Dermis blood vessel endothelial cell (primary cell): ENCODE measurements around the gene KRTAP22-2. TPM values are rescaled to one million over a fixed set of nuclear protein-coding genes. Genes with fewer than 3 reads are reported as not detected.

ENCODE experiments used
- DNase-seq: peaks from one replicate; pipeline ENCODE4 v3.0.0; 2010
- total RNA-seq: library from RNA; depleted of rRNA; stranded (reverse); fragments of >200 nt; gene quantifications from 2 replicates; pipeline ENCODE4 v1.2.3, GENCODE V29; 2014

Gene KRTAP22-2
- total RNA-seq, 1 donor from 2014 or later: not detected

- DNase-seq: no peak
Measured at GRCh38 chr21:30561957-30562356, 28.2 kb downstream of the KRTAP22-2 start.

- DNase-seq: no peak
Measured at GRCh38 chr21:30561264-30561895, 28.8 kb downstream of the KRTAP22-2 start, which contains the start of gene KRTAP19-7. Gene KRTAP19-7 (minus strand): TSS chr21:30561314. CDS start chr21:30561289, 25 bp downstream.

GRCh38 chr21:30555095-30555494 lies 35.1 kb downstream of the KRTAP22-2 start:
- no peak for DNase-seq

- no peak for DNase-seq
Measured at GRCh38 chr21:30552782-30553181, 37.4 kb downstream of the KRTAP22-2 start.

GRCh38 chr21:30541764-30542163 lies 48.4 kb downstream of the KRTAP22-2 start, which contains the start of gene KRTAP19-6:
Gene KRTAP19-6 (minus strand): TSS chr21:30541864. CDS start chr21:30541833, 31 bp downstream.
- DNase-seq: no peak

Other genes with a start within 250 kb of the KRTAP22-2 start
- not detected in 2 replicates for gene KRTAP23-1, start 241.8 kb downstream of the KRTAP22-2 start, total RNA-seq
- gene KRTAP13-2, start 218.1 kb downstream of the KRTAP22-2 start, total RNA-seq: not detected in 2 replicates
- not detected in 2 replicates for gene KRTAP13-1, start 194.4 kb downstream of the KRTAP22-2 start, total RNA-seq
- not detected in 2 replicates for gene KRTAP13-3, start 164.5 kb downstream of the KRTAP22-2 start, total RNA-seq
- gene KRTAP13-4, start 160.2 kb downstream of the KRTAP22-2 start, total RNA-seq: not detected in 2 replicates
- gene KRTAP15-1, start 150.1 kb downstream of the KRTAP22-2 start, total RNA-seq: not detected in 2 replicates
- gene KRTAP19-1, start 110.0 kb downstream of the KRTAP22-2 start, total RNA-seq: not detected in 2 replicates
- gene KRTAP19-2, start 103.0 kb downstream of the KRTAP22-2 start, total RNA-seq: not detected in 2 replicates
- not detected in 2 replicates for gene KRTAP19-3, start 98.4 kb downstream of the KRTAP22-2 start, total RNA-seq
- not detected in 2 replicates for gene KRTAP19-4, start 93.2 kb downstream of the KRTAP22-2 start, total RNA-seq
- not detected in 2 replicates for gene KRTAP19-5, start 88.3 kb downstream of the KRTAP22-2 start, total RNA-seq
- not detected in 2 replicates for gene KRTAP19-6, start 48.5 kb downstream of the KRTAP22-2 start, total RNA-seq
- gene KRTAP19-7, start 29.1 kb downstream of the KRTAP22-2 start, total RNA-seq: not detected in 2 replicates
- not detected in 2 replicates for gene KRTAP6-3, start 2.0 kb upstream of the KRTAP22-2 start, total RNA-seq
- gene KRTAP6-2, start 8.5 kb upstream of the KRTAP22-2 start, total RNA-seq: not detected in 2 replicates
- gene KRTAP22-1, start 10.7 kb upstream of the KRTAP22-2 start, total RNA-seq: not detected in 2 replicates
- not detected in 2 replicates for gene KRTAP6-1, start 23.5 kb upstream of the KRTAP22-2 start, total RNA-seq
- not detected in 2 replicates for gene KRTAP20-1, start 26.0 kb upstream of the KRTAP22-2 start, total RNA-seq
- gene KRTAP20-4, start 30.2 kb upstream of the KRTAP22-2 start, total RNA-seq: not detected in 2 replicates
- not detected in 2 replicates for gene KRTAP20-2, start 44.8 kb upstream of the KRTAP22-2 start, total RNA-seq
- gene KRTAP20-3, start 52.5 kb upstream of the KRTAP22-2 start, total RNA-seq: not detected in 2 replicates
- gene KRTAP21-3, start 128.4 kb upstream of the KRTAP22-2 start, total RNA-seq: not detected in 2 replicates
- gene KRTAP21-2, start 156.9 kb upstream of the KRTAP22-2 start, total RNA-seq: 0.68 TPM in 1 of 2 replicates, not detected in the other
- gene KRTAP21-1, start 165.0 kb upstream of the KRTAP22-2 start, total RNA-seq: not detected in 2 replicates
- gene KRTAP8-1, start 222.9 kb upstream of the KRTAP22-2 start, total RNA-seq: not detected in 2 replicates
- not detected in 2 replicates for gene KRTAP7-1, start 239.4 kb upstream of the KRTAP22-2 start, total RNA-seq